WTC11 (cell line): ENCODE measurements around the gene MAP3K2. TPM values are rescaled to one million over a fixed set of nuclear protein-coding genes. Genes with fewer than 3 reads are reported as not detected.

ENCODE experiments used
- ATAC-seq: fragments of 200-7000 bp; cut with Tn5 transposase; 2 replicates; pipeline ENCODE4 v1.10.0; 2021; ENCODE audit warnings: mild to moderate bottlenecking, moderate library complexity
- CTCF ChIA-PET: fragments of 300-600 bp; sonication (Branson Sonifier 250); formaldehyde crosslinking; loops from one replicate; lab custom pipeline; 2021; ENCODE audit warnings: antibody characterized with exemption; lab: Charles Lee
- POLR2A ChIA-PET: fragments of 350-600 bp; sonication (Branson Sonifier 250); formaldehyde crosslinking; loops from one replicate; lab custom pipeline; 2021; ENCODE audit warnings: antibody characterized with exemption; lab: Charles Lee
- DNase-seq: peaks from one replicate; pipeline ENCODE4 v3.0.0; 2021; ENCODE audit warnings: low spot score
- H3K27ac Mint-ChIP-seq: 2 replicates; pipeline ENCODE4 v1.8.0; 2021; ENCODE audit warnings: mixed read lengths
- H3K27me3 Mint-ChIP-seq: 2 replicates; pipeline ENCODE4 v1.8.0; 2021; ENCODE audit warnings: low read depth, mild to moderate bottlenecking, moderate library complexity, mixed read lengths
- H3K36me3 Mint-ChIP-seq: 2 replicates; pipeline ENCODE4 v1.8.0; 2021; ENCODE audit warnings: mixed read lengths
- H3K4me1 Mint-ChIP-seq: 2 replicates; pipeline ENCODE4 v1.8.0; 2022; ENCODE audit warnings: mixed read lengths
- H3K4me3 Mint-ChIP-seq: 2 replicates; pipeline ENCODE4 v1.8.0; 2021; ENCODE audit warnings: mild to moderate bottlenecking, moderate library complexity, mixed read lengths
- H3K9me3 Mint-ChIP-seq: 2 replicates; pipeline ENCODE4 v1.8.0; 2021; ENCODE audit warnings: mixed read lengths
- ATF1 ChIP-seq: sonication (generic); formaldehyde crosslinking; IDR thresholded peaks from 2 replicates; pipeline ENCODE4 v1.8.1; 2023; ENCODE audit warnings: mild to moderate bottlenecking, moderate library complexity, missing genetic modification reagents
- CREB1 ChIP-seq: sonication (generic); formaldehyde crosslinking; IDR thresholded peaks from 2 replicates; pipeline ENCODE4 v1.8.0; 2023; ENCODE audit warnings: mild to moderate bottlenecking, missing genetic modification reagents
- FOXK1 ChIP-seq: sonication (generic); formaldehyde crosslinking; IDR thresholded peaks from 2 replicates; pipeline ENCODE4 v1.8.0; 2022; ENCODE audit warnings: mild to moderate bottlenecking, moderate library complexity, missing genetic modification reagents
- GTF2I ChIP-seq: fragments of 250-450 bp; sonication (Bioruptor Pico); conservative IDR thresholded peaks from 2 replicates; pipeline ENCODE4 v1.4.0; 2021; ENCODE audit warnings: mild to moderate bottlenecking
- IRF2 ChIP-seq: sonication (generic); formaldehyde crosslinking; IDR thresholded peaks from 2 replicates; pipeline ENCODE4 v1.8.0; 2022; ENCODE audit warnings: low read depth, missing genetic modification reagents, borderline replicate concordance
- JUN ChIP-seq: sonication (generic); formaldehyde crosslinking; IDR thresholded peaks from 2 replicates; pipeline ENCODE4 v1.8.0; 2023; ENCODE audit warnings: mild to moderate bottlenecking, missing genetic modification reagents
- KAT7 ChIP-seq: sonication (generic); formaldehyde crosslinking; IDR thresholded peaks from 2 replicates; pipeline ENCODE4 v1.8.1; 2023; ENCODE audit warnings: missing genetic modification reagents, mild to moderate bottlenecking, borderline replicate concordance
- NFE2L1 ChIP-seq: sonication (generic); formaldehyde crosslinking; IDR thresholded peaks from 2 replicates; pipeline ENCODE4 v1.8.1; 2023; ENCODE audit warnings: missing genetic modification reagents
- NR3C1 ChIP-seq: sonication (generic); formaldehyde crosslinking; conservative IDR thresholded peaks from 2 replicates; pipeline ENCODE4 v1.8.1; 2023; ENCODE audit warnings: low read depth, mild to moderate bottlenecking, missing genetic modification reagents
- RELA ChIP-seq: sonication (generic); formaldehyde crosslinking; IDR thresholded peaks from 2 replicates; pipeline ENCODE4 v1.8.1; 2022; ENCODE audit warnings: missing genetic modification reagents, mild to moderate bottlenecking, borderline replicate concordance
- SP1 ChIP-seq: sonication (generic); formaldehyde crosslinking; conservative IDR thresholded peaks from 2 replicates; pipeline ENCODE4 v1.8.1; 2022; ENCODE audit warnings: missing genetic modification reagents
- ZNF138 ChIP-seq: sonication (generic); formaldehyde crosslinking; conservative IDR thresholded peaks from 2 replicates; pipeline ENCODE4 v1.8.1; 2022; ENCODE audit warnings: mild to moderate bottlenecking, moderate library complexity, missing genetic modification reagents
- ZNF219 ChIP-seq: sonication (generic); formaldehyde crosslinking; IDR thresholded peaks from 2 replicates; pipeline ENCODE4 v1.8.0; 2023; ENCODE audit warnings: missing genetic modification reagents, mild to moderate bottlenecking, borderline replicate concordance
- ZNF396 ChIP-seq: fragments of 250-450 bp; sonication (Bioruptor Pico); IDR thresholded peaks from 2 replicates; pipeline ENCODE4 v1.8.0; 2021; ENCODE audit warnings: mild to moderate bottlenecking, moderate library complexity, borderline replicate concordance
- ZNF423 ChIP-seq: fragments of 250-450 bp; sonication (Bioruptor Pico); IDR thresholded peaks from 2 replicates; pipeline ENCODE4 v2.1.2; 2022; ENCODE audit warnings: mild to moderate bottlenecking, moderate library complexity
- total RNA-seq: library from RNA; stranded (reverse); gene quantifications from 3 replicates; pipeline ENCODE4 v1.2.3, GENCODE V29; 2021
- TF ChIP-seq, protein P1 (sequence below): sonication (generic); formaldehyde crosslinking; IDR thresholded peaks from 2 replicates; pipeline ENCODE4 v1.8.1; 2023; ENCODE audit warnings: mild to moderate bottlenecking, missing genetic modification reagents, borderline replicate concordance
- TF ChIP-seq, protein P2 (sequence below): sonication (generic); formaldehyde crosslinking; IDR thresholded peaks from 2 replicates; pipeline ENCODE4 v1.8.1; 2022; ENCODE audit warnings: mild to moderate bottlenecking, moderate library complexity, missing genetic modification reagents
- TF ChIP-seq, protein P3 (sequence below): sonication (generic); formaldehyde crosslinking; IDR thresholded peaks from 2 replicates; pipeline ENCODE4 v1.8.0; 2023; ENCODE audit warnings: missing genetic modification reagents
- TF ChIP-seq, protein P4 (sequence below): sonication (generic); formaldehyde crosslinking; IDR thresholded peaks from 2 replicates; pipeline ENCODE4 v1.8.0; 2022; ENCODE audit warnings: mild to moderate bottlenecking, missing genetic modification reagents
- TF ChIP-seq, protein P5 (sequence below): sonication (generic); formaldehyde crosslinking; IDR thresholded peaks from 2 replicates; pipeline ENCODE4 v1.8.1; 2022; ENCODE audit warnings: low read depth, mild to moderate bottlenecking, moderate library complexity, missing genetic modification reagents, borderline replicate concordance
- TF ChIP-seq, protein P6 (sequence below): sonication (generic); formaldehyde crosslinking; IDR thresholded peaks from 2 replicates; pipeline ENCODE4 v1.8.0; 2022; ENCODE audit warnings: mild to moderate bottlenecking, missing genetic modification reagents
- TF ChIP-seq, protein P7 (sequence below): sonication (generic); formaldehyde crosslinking; conservative IDR thresholded peaks from 2 replicates; pipeline ENCODE4 v1.8.1; 2022; ENCODE audit warnings: mild to moderate bottlenecking, missing genetic modification reagents

MAP3K2 gene
- total RNA-seq, 1 experiment from 2014 or later = 26.9 TPM

DNA sequence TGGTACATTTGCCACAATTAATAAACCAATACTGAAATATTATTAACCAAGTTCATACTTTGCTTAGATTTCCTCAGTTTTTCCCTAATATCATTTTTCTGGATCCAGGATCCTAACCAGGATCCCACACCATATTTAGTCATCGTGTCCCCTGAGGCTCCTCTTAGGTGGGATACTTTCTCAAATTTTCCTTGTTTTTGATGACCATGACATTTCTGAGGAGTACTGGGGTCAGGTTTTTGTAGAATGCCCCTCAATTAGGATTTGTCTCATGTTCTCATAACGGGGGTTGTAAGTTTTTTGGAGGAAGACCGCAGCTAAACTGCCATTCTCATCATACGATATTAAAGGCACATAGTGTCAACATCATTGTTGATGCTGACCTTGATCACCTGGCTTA lies 78.3 kb downstream of the MAP3K2 start:
- no peaks in the 10 kb centered on the region for H3K9me3 Mint-ChIP-seq
- H3K4me1 Mint-ChIP-seq = no peaks in the 10 kb centered on the region
- no peak overlapping the region for H3K27ac Mint-ChIP-seq
- TF ChIP-seq FOXK1 (no peak), NR3C1 (no peak), KAT7 (CRISPR knock-in tag) (no peak), ZNF219 (CRISPR knock-in tag) (no peak), JUN (CRISPR knock-in tag) (no peak), ZNF138 (no peak), NFE2L1 (CRISPR knock-in tag) (no peak), IRF2 (CRISPR knock-in tag) (no peak)
- TF ChIP-seq, protein P1, sequence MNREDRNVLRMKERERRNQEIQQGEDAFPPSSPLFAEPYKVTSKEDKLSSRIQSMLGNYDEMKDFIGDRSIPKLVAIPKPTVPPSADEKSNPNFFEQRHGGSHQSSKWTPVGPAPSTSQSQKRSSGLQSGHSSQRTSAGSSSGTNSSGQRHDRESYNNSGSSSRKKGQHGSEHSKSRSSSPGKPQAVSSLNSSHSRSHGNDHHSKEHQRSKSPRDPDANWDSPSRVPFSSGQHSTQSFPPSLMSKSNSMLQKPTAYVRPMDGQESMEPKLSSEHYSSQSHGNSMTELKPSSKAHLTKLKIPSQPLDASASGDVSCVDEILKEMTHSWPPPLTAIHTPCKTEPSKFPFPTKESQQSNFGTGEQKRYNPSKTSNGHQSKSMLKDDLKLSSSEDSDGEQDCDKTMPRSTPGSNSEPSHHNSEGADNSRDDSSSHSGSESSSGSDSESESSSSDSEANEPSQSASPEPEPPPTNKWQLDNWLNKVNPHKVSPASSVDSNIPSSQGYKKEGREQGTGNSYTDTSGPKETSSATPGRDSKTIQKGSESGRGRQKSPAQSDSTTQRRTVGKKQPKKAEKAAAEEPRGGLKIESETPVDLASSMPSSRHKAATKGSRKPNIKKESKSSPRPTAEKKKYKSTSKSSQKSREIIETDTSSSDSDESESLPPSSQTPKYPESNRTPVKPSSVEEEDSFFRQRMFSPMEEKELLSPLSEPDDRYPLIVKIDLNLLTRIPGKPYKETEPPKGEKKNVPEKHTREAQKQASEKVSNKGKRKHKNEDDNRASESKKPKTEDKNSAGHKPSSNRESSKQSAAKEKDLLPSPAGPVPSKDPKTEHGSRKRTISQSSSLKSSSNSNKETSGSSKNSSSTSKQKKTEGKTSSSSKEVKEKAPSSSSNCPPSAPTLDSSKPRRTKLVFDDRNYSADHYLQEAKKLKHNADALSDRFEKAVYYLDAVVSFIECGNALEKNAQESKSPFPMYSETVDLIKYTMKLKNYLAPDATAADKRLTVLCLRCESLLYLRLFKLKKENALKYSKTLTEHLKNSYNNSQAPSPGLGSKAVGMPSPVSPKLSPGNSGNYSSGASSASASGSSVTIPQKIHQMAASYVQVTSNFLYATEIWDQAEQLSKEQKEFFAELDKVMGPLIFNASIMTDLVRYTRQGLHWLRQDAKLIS (CRISPR knock-in tag) = no peak
- TF ChIP-seq, protein P2, sequence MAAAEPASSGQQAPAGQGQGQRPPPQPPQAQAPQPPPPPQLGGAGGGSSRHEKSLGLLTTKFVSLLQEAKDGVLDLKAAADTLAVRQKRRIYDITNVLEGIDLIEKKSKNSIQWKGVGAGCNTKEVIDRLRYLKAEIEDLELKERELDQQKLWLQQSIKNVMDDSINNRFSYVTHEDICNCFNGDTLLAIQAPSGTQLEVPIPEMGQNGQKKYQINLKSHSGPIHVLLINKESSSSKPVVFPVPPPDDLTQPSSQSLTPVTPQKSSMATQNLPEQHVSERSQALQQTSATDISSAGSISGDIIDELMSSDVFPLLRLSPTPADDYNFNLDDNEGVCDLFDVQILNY = no peak
- CTCF ChIA-PET = interaction anchor here (0.9 to 2.4 kb wide), 5 partner anchors 15 to 144 kb away, joined by 3 to 9 read pairs (median 4); no protein-coding TSS in a partner anchor
- no peak overlapping the region for H3K4me3 Mint-ChIP-seq
- ATAC-seq (no peak), DNase-seq (no peak)
- no peaks in the 10 kb centered on the region for H3K27me3 Mint-ChIP-seq
- POLR2A ChIA-PET = no interaction called here
- peaks cover 10% of the 10 kb centered on the region for H3K36me3 Mint-ChIP-seq

DNA sequence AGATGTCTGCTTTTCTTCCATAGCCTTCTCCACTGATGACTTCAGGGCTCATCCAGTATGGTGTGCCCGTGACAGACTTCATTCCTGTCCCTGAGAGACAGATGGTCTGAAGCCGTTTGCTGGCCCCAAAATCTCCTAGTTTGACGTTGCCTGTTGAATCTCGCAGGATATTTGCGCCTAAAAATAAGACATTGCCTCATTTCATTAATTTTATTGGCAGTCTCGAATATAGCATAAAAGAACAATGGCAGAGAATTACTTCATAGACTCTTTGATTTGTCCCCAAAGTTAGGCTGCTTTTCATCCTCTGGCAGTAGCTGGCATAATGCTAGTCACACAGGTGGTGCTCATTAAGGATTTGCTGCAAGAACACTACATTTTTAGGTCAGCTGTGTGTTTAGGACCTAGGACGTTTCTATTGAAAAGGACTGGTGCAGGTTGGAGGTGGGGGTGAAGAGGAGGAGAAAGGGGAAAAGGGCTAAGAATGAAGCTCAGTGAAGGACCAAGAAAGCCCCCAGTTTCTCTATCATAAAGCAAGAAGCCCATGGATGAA lies 79.1 kb downstream of the MAP3K2 start:
- Mint-ChIP-seq H3K27me3 (no peaks in the 10 kb centered on the region), H3K4me1 (no peaks in the 10 kb centered on the region), H3K27ac (peak overlapping the region; percentile 59; the same call in 1 of the 2 replicates), H3K4me3 (no peak overlapping the region), H3K9me3 (no peaks in the 10 kb centered on the region), H3K36me3 (peaks cover 5% of the 10 kb centered on the region; the same call in 1 of the 2 replicates)
- ATAC-seq (no peak), DNase-seq (no peak)
- ChIA-PET POLR2A (no interaction called here), CTCF (interaction anchor here (0.7 to 2.4 kb wide), 6 partner anchors 15 to 145 kb away, joined by 3 to 9 read pairs (median 4); no protein-coding TSS in a partner anchor)
- TF ChIP-seq ATF1 (CRISPR knock-in tag) (no peak), SP1 (CRISPR knock-in tag) (no peak), IRF2 (CRISPR knock-in tag) (no peak), GTF2I (CRISPR knock-in tag) (no peak)
- TF ChIP-seq, protein P3, sequence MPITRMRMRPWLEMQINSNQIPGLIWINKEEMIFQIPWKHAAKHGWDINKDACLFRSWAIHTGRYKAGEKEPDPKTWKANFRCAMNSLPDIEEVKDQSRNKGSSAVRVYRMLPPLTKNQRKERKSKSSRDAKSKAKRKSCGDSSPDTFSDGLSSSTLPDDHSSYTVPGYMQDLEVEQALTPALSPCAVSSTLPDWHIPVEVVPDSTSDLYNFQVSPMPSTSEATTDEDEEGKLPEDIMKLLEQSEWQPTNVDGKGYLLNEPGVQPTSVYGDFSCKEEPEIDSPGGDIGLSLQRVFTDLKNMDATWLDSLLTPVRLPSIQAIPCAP (CRISPR knock-in tag) = no peak
- TF ChIP-seq, protein P4, sequence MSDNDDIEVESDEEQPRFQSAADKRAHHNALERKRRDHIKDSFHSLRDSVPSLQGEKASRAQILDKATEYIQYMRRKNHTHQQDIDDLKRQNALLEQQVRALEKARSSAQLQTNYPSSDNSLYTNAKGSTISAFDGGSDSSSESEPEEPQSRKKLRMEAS (CRISPR knock-in tag) = no peak

DNA sequence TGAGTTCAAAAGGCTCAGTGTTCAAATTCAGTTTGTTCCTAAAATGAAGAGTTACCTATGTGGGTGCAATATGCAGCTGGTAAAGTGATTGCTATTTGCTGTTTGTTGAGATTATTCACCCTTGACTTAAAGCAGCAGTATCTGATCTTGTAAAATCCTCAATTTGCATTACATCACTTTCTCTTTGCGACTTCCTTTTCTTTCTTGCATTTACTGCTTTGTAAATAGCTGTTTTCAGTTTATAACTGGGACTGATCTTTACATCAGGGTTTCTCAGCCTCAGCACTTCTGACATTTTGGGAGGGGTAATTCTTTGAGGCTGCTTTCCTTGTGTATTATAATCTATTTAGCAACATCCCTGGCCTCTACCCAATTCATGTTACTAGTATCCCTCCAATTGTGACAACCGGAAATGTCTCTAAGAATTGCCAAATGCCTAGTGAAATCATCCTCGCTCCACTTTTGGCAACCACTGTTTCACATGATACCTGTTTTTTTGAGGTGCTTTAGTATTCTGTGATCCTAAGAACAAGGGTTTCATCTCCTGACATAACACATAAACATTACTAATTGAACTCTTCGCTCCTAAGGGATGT lies 81.7 kb downstream of the MAP3K2 start:
- POLR2A ChIA-PET = no interaction called here
- no peak for DNase-seq
- H3K4me3 Mint-ChIP-seq = no peak overlapping the region
- CTCF ChIA-PET = no interaction called here
- H3K9me3 Mint-ChIP-seq = no peaks in the 10 kb centered on the region
- no peaks in the 10 kb centered on the region for H3K4me1 Mint-ChIP-seq
- H3K36me3 Mint-ChIP-seq = no peaks in the 10 kb centered on the region
- no peaks in the 10 kb centered on the region for H3K27me3 Mint-ChIP-seq
- ATAC-seq = no peak
- no peak overlapping the region for H3K27ac Mint-ChIP-seq
- TF ChIP-seq CREB1 (CRISPR knock-in tag) (no peak), RELA (CRISPR knock-in tag) (no peak), ZNF396 (no peak), ZNF423 (CRISPR knock-in tag) (no peak)
- TF ChIP-seq, protein P5, sequence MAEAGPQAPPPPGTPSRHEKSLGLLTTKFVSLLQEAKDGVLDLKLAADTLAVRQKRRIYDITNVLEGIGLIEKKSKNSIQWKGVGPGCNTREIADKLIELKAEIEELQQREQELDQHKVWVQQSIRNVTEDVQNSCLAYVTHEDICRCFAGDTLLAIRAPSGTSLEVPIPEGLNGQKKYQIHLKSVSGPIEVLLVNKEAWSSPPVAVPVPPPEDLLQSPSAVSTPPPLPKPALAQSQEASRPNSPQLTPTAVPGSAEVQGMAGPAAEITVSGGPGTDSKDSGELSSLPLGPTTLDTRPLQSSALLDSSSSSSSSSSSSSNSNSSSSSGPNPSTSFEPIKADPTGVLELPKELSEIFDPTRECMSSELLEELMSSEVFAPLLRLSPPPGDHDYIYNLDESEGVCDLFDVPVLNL (CRISPR knock-in tag) = no peak
- TF ChIP-seq, protein P3 (CRISPR knock-in tag) = no peak
- TF ChIP-seq, protein P6, sequence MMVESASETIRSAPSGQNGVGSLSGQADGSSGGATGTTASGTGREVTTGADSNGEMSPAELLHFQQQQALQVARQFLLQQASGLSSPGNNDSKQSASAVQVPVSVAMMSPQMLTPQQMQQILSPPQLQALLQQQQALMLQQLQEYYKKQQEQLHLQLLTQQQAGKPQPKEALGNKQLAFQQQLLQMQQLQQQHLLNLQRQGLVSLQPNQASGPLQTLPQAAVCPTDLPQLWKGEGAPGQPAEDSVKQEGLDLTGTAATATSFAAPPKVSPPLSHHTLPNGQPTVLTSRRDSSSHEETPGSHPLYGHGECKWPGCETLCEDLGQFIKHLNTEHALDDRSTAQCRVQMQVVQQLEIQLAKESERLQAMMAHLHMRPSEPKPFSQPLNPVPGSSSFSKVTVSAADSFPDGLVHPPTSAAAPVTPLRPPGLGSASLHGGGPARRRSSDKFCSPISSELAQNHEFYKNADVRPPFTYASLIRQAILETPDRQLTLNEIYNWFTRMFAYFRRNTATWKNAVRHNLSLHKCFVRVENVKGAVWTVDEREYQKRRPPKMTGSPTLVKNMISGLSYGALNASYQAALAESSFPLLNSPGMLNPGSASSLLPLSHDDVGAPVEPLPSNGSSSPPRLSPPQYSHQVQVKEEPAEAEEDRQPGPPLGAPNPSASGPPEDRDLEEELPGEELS (CRISPR knock-in tag) = no peak
- TF ChIP-seq, protein P7, sequence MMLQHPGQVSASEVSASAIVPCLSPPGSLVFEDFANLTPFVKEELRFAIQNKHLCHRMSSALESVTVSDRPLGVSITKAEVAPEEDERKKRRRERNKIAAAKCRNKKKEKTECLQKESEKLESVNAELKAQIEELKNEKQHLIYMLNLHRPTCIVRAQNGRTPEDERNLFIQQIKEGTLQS (CRISPR knock-in tag) = no peak
